HPDE6-E6E7 (cell line): ENCODE measurements around the gene LTBP3.

Experiments
- DNase-seq: peaks from one replicate; pipeline ENCODE4 v3.0.0; 2011; ENCODE audit warnings: missing footprints; ENCODE audit errors: extremely low spot score

The LTBP3 gene

DNA sequence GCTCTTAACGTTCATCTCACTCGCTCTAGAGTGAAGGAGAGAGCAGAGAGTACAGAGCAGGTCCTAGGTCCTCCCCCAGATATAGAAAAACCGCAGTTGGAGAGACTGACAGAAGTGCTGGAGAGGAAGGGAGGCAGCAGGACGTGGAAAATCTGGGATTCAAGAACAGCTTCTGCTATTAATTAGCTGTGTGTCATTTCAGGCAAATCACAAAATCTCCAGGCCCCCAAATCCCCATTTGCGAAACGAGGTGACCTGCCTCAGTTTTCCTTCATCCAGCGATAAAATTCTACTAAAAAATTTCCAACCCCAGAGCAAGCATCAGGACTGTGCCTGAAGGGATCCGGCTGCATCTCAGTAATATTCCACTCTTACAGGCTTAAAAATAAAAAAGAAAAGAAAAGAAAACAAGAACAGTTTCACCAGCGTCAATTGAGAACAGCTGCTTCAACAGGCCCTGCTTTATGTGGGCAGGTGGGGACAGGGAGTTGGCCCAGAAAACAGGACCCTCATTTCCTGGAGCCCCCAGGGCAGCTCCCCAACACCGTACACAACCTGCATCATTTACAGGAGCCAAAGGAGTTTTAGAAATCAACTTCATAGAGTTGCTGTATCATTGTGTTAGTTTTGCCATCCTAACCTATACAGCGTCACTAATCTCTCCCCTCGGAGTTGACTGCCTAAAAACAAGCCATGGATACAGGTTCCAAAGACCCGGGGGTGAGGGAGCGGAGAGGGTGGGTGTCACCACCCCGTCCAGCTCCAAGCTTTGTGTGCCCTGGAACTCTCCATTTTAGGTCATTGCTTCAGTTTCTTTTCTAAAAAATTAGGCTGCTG lies 61.6 kb downstream of the LTBP3 start:
- no peak for DNase-seq

DNA sequence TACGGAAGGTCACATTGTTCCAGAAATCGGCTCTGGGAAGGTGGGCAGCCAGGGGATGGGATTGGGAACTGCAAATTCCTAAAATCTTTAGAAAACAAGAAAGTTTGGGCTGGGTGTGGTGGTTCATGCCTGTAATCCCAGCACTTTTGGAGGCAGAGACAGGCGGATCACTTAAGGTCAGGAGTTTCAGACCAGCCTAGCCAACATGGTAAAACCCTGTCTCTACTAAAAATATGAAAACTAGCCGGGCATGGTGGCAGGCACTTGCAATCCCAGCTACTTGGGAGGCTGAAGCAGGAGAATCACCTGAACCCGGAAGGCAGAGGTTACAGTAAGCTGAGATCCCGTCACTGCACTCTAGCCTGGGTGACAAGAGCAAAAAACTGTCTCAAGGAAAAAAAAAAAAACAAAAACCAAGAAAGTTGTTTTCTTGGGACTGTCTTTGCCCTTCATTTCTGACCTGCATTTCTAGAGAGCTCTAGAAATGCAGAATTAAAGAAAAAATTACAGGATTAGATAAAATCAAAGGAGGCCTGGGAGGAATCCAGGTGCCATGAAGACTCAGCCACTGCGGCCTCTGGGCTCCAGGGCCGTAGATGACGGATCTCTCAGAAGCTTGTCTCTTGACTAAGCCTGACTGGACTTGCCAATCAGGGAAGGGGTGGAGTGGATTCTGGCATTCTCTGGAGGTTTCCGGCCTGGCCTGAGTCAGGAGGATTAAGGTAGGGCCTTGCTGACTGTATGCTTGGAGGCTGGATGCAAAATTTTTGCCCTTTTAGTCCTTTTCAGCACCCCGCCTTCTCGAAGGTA lies 64.6 kb downstream of the LTBP3 start:
- peak; percentile 75 for DNase-seq

DNA sequence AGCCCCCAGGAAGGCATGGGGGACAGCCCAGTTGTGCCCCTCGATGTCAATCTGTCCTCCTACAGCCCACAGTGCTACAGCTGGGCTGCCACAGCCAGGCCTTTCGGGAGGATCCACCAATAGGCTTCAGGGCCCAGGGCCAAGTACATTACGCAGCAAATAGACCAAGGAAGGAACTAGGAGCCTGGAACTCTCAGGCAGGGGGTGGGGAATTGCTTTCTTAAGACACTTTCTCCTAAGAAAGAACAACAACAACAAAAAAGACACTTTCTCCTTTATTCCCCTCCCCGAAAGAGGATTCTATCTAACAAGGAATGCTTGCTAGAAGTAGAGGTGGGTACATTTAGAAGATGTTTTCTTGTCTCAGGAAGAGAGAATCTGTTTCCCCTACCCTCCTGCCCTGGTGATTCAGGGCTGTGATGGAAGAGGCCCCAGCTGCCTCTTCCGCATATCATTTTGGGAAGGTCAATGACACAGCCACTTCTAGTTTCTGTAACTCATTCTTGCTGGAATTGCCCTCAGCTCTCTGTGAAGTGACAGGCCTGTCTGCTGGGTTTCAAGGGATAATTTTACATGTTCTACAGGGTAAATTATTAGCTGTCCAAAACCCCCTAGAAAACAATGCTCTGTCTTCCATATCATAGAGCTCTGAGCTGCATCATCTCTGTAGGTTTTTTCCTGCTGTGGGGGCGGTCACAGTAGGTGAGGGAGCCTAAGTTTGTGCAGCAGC lies 65.4 kb downstream of the LTBP3 start:
- DNase-seq = no peak

DNA sequence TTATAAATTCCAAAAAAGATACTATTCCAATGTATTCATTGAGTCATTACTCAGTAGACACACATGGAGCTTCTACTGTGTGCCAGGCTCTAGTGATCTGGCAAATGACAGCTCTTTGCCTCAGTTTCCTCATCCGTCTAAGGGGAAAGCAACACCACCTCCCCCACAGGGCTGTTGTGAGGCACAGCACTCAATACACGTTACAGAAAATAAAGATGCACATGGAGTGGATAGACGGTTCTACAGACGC lies 65.8 kb downstream of the LTBP3 start:
- no peak for DNase-seq

DNA sequence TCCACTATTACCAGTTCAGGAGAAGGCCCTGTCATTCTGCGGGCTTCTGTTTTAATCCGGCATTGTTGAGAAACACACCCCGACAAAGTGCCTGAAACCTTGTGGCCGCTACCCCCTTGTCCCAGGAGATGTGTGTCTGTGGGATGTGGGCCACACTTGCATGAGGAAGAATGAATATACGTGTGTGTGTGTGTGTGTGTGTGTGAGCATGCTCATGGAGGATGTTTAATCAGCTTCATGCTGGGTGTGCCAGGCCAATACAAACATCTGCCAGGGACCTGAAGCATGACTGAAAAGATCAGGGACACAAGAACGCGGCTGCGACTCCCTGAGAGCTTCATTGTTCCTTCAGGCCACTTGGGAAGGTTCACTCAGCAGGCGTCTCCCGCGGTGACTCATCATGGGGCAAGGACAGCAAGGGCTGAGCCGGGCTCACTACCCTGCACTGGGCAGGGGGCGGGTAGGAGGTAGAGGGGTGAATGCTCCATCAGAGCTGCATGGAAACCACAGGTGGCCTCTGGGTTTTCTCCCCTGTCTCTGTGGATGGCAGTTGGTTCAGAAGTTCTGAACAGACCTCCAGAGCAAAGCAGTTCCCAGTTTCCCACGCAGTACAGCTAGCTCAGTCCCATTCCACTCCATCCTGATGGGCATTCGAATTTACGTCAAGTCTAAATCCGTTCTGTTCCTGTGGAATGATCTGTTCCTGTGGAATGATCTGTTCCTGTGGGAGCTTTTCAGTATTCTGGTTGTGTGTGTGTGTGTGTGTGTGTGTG lies 66.4 kb downstream of the LTBP3 start:
- DNase-seq = no peak

DNA sequence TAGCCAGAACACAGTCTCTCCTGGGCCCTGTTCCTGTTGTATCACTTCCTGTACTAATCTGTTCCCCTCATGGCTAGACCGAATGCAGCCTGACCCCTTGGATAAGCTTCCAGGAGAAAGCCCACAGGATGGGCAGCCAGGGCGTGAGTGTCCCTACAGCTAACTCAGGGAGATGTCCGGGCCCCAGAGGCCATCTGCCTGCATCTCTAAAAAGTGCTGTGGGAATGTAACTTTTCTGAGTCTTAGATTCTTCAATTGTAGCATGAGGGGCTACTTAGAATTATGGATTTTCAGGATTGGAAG lies 67.0 kb downstream of the LTBP3 start:
- no peak for DNase-seq

DNA sequence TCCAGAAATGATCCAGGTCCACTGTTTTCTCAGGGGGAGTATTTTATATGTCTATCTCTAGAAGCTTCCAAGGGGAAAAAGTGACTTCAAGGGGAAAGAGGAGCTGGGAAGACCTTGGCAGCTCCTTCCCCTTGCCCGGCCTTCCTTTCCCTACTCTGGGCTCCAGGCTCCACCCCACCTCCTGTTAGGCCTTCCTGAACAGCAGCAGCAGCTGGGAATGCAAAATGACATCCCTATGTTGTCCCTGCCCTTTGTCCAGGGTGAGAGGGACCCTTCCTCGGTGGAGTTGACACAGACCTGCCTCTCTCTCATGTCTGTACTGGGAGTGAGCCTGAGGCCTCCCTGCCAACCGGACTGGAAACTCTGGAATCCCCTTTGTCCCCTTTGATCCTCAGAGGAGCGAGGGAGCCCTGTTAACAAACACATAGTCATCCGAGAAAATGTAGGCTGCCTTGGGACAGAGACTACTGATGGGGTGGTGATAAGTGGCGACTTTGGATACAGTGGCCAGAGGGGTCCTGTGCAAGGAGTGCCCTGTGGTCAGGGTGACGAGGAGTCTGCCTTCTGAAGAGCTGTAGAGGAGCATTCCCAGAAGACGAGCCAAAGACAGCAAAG lies 68.3 kb downstream of the LTBP3 start:
- DNase-seq = no peak

DNA sequence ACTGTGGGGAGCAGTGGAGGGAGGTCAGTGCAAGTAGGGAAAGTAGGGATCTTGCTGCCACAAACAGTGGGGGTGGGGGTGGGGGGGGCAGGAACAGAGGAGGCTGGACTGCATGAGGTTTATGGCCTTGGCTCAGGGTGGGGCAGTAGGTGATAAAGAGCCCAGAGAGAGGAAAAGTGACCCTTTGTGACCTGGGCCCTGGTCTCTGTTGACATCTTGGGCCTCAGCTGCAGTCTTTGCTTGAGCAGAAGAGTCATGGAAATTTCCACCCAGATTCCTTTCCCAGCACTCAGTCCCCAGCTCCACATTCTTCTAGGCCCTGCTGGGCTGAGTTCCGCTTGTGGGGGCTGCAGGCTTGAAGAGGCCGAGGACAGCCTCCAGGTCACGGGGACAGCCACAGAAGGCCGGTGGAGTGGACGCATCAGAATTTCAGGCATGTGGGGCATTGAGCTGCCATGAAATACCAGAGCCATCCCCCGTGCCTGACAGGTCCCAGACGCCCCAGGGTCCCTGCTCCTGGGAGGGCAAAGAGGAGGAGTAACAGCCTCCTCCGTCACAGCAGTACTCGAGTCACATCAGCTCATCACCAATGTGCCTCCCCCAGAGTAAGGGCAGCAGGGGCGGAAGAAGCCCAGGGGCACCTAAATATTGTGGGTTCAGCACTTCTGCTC lies 69.0 kb downstream of the LTBP3 start:
- no peak for DNase-seq
